Measurements from ENCODE around the gene LHFPL6.

GRCh38 chr13:39377699-39378098 lies 225.3 kb downstream of the LHFPL6 start:
- TF ChIP-seq EZH2 (IDR thresholded peaks at IDR 0.05; ENCODE audit: borderline replicate concordance) (no peak), CTCF (IDR thresholded peaks at IDR 0.05; ENCODE audit: poor library complexity) (no peak)

Data from hepatocyte (in vitro differentiated cells).